HG03175 (cell line): Measurements from ENCODE around the gene PPIB.

Source experiments
- ATAC-seq: cut with Tn5 transposase; IDR thresholded peaks from one replicate; pipeline ENCODE4 v1.9.1; 2021; ENCODE audit warnings: mild to moderate bottlenecking, moderate library complexity; ENCODE audit not compliant: unreplicated experiment

The PPIB gene

GRCh38 chr15:64158363-64159134, 4.3 kb downstream of the PPIB start:
- no peak for ATAC-seq

GRCh38 chr15:64157599-64158125, 5.2 kb downstream of the PPIB start:
- ATAC-seq = no peak

GRCh38 chr15:64156652-64157331, 6.0 kb downstream of the PPIB start:
- no peak for ATAC-seq

- no peak for ATAC-seq
Observed at GRCh38 chr15:64155802-64156651, 6.8 kb downstream of the PPIB start.

GRCh38 chr15:64153480-64154367, 9.1 kb downstream of the PPIB start:
- peak; percentile 59 for ATAC-seq

GRCh38 chr15:64152507-64153387, 10.1 kb downstream of the PPIB start:
- ATAC-seq = no peak

- ATAC-seq = peak; percentile 5
Observed at GRCh38 chr15:64151727-64152506, 10.9 kb downstream of the PPIB start, which contains the start of gene SNX22. Gene SNX22, plus strand, starts transcription at chr15:64151731. Its CDS starts 45 bp downstream, at chr15:64151776.

GRCh38 chr15:64149893-64150578, 12.8 kb downstream of the PPIB start:
- ATAC-seq = no peak

GRCh38 chr15:64149424-64149823, 13.4 kb downstream of the PPIB start:
- ATAC-seq = no peak

GRCh38 chr15:64148581-64148980, 14.2 kb downstream of the PPIB start:
- ATAC-seq = no peak

- ATAC-seq = no peak
Observed at GRCh38 chr15:64148168-64148567, 14.7 kb downstream of the PPIB start.

- no peak for ATAC-seq
Observed at GRCh38 chr15:64146885-64147681, 15.7 kb downstream of the PPIB start.

- ATAC-seq = no peak
Observed at GRCh38 chr15:64146520-64146884, 16.3 kb downstream of the PPIB start.

- ATAC-seq = no peak
Observed at GRCh38 chr15:64146041-64146440, 16.8 kb downstream of the PPIB start.

GRCh38 chr15:64144565-64145281, 18.1 kb downstream of the PPIB start:
- ATAC-seq = peak; percentile 70

- no peak for ATAC-seq
Observed at GRCh38 chr15:64144192-64144564, 18.6 kb downstream of the PPIB start.
